ENCODE data around the gene KCNQ1.

The KCNQ1 gene

DNA sequence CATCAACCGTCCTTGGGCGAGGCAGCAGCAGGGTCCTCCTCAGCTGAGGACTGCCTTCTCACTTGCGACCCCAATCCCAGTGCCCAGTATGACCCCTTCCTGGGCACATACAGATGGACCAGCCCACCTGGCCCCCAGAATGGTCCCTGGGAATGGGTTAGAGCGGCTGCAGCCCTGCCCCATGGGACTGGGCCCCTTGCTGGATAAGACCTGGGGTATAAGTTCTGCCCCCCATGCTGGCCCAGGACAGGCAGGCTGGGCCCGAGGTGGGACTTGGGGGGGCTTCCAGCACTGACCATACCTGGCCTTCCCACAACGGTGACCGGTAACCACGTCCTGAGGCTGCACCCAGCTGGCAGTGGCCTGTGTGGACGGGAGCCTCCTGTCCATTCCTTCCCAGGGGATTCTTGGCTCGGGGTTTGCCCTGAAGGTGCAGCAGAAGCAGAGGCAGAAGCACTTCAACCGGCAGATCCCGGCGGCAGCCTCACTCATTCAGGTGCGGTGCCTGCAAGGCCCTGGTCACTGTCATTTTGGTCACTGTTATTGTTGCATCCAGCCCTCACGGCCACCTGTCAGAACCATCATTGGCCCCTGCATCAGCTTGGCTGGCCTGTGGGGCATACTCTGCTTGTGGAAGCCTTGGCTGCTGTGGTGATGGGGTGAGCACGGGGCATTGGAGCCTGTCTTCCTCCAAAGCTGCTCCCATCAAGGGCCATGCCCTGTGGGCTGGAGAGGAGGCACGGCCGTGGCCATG lies 140.2 kb downstream of the KCNQ1 start:
- DNase-seq, result no peak

- no peak for DNase-seq
These were observed 140.8 kb downstream of the KCNQ1 start for GRCh38 chr11:2585566-2586086.

DNA sequence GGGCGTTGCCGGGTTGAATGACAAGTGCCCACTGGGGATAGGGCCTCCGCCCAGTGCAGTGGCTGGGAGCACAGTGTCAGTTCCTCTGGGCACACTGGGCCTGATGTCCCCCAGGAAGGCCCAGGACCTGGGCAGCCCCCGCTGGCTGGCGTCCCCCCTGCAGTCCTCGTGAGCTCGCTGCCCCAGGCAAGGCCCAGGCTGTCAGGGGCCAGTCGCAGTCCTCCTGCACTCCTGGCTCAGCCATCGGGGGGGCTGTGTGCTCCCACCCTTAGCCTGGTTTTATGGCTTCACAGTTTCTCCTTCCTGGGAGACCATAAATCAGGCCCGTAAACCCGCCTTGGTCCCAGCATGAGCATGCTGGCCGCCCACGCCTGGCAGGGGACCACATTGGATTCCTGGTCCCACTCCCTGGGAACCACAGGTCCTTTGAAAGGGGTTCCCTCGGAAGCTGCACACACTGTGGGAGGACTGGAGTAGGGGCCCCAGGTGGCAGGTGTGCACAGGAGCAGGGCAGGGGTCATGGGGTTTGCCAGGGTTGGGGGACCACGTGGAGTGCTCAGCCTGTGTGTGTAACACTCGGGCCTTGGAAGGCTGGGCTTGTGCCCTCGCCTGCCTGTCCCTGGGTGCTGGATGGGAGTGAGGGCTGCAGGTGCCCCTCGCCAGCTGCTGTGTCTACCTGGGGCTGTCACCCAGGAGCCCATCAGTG lies 141.4 kb downstream of the KCNQ1 start:
- no peak for DNase-seq

DNA sequence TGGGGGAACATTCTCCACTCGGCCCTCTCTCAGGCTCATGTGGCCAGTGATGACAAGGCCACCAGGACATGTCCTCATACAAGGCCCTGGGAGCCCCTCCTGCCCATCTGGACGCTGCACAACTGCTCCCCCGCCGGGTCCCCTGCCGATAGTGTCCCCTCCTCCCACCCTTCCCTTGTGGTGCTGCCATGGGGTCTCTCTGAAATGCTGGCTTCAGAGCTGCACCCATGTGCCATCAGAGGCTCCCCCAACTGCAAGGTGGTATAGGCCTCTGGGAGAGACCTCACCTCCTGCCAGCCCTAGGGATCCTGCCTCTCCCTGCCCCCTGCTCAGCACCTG lies 142.0 kb downstream of the KCNQ1 start:
- DNase-seq, result no peak

DNA sequence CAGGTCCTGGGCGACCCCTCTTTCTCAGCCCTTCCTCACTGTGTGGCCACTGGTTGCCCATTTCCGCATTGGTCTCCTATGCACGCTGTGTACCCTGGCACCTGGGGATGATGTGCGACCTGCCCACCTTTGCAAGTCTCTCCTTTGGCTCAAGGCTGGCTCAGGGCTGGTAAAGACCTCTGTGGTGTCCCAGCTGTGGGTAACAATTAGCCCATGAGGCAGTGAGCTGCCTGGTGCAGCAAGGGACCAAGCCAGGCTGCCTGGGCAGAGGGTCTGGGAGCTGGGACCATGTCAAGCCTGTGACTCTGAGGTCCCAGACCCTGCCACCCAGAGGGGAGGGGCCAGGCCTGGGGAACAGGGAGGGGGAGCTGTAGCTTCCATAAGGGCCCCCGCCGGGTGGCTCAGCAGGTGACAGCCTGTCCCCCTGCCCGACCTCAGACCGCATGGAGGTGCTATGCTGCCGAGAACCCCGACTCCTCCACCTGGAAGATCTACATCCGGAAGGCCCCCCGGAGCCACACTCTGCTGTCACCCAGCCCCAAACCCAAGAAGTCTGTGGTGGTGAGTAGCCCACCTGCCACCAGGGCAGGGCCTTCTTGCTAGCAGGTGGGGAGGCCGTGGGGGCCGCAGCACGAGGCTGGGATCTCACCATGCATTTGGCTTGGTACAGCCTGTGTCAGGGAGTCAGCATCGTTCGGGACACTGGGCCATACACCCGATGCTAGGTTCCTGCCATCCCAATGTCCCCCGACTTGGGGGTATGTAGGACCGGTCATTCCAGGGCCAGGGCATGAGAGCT lies 142.5 kb downstream of the KCNQ1 start:
- DNase-seq, result no peak

DNA sequence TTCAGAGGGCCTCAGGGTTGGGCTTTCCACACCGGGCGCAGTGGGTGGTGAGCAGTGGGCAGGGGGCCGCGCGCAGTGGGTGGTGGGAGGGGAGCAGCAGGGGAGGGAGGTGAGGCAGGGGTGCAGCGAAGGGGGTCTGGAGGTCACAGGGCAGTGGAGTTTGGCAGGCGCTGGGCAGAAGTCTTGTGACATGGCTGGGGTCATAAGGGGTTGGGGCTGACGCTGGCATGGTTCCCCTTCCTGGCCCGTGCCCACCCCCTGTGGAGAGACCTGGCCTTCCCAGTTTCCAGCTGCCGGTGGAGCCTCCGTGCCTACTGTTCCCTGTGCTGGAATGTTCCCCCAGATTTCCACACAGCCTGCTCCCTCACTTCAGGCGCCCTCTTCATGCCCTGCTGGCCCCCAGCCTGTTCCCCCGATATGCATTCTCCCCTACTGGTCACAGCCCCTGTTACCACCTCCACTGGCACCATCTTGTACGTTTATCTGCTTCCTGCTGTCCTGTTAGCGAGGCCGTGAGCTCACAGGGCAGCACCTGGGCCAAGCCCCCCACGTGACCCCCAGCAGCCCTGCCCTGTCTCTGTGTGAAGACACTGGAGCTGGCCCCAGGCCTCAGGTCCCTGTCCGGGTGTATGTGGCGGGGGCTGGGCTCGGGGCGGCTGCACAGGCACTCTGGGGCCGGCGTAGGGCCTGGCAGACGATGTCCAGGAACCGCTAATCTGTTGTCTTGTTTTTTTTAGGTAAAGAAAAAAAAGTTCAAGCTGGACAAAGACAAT lies 143.4 kb downstream of the KCNQ1 start:
- no peak for DNase-seq

- DNase-seq, result no peak
These were observed 144.2 kb downstream of the KCNQ1 start for GRCh38 chr11:2588809-2589537.

GRCh38 chr11:2589538-2589934 lies 144.7 kb downstream of the KCNQ1 start:
- DNase-seq, result no peak

- DNase-seq, result no peak
These were observed 145.5 kb downstream of the KCNQ1 start for GRCh38 chr11:2590131-2590964.

DNA sequence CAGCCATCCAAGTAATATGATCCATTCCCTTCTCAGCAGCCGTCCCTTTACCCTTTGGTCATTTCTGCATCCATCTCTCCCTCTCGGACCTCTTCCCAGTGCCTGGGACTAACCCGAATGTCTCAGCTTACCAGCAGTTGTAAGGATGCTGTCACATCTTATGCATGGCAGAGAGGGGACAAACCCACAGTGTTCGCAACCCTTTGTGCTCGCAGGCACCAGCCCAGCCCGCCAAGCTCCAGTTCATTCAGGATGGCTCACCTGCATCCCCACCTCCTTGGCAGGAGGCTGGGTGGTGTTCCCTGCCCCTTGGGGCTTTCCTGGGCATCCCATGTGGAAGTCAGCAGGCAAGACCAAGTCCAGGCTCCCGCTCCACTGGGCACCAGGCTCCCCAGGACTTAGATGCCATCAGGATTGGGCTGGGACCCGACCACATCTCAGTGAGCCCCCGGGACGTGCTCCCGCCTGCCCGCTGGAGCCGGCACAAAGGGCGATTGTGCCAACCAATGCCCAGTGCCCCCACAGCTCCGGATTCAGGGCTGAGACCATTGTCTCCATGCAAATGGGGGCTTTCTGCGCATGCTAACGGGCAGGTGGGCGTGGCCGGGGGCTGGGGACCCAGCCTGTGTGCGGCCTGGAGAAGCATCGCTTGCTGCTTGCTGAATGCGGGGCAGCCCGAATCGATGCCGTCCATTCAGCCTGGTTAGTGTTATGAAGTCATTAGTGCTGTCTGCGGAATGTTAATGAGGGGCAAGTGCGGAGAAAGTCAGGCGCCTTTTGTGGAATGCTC lies 146.4 kb downstream of the KCNQ1 start:
- no peak for DNase-seq

DNA sequence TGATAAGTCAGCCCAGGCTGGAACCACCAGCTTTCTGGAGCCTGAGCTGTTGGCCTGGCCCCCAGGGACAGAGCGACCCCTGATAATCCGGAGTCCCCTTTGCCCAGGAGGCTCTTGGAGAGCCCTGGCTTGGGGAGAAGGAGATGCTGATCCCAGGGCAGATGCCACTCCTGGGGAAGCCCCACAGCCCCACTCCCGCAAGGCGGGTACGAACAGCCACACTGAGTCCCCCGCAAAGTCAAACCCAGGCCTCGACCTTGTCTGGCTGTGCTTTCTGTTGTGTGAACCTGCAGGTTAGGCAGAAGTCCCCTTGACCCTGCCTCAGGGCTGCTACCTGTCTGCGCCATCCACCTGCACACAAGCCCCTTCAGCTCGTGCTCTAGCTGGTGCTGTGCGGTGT lies 147.0 kb downstream of the KCNQ1 start:
- no peak for DNase-seq

DNA sequence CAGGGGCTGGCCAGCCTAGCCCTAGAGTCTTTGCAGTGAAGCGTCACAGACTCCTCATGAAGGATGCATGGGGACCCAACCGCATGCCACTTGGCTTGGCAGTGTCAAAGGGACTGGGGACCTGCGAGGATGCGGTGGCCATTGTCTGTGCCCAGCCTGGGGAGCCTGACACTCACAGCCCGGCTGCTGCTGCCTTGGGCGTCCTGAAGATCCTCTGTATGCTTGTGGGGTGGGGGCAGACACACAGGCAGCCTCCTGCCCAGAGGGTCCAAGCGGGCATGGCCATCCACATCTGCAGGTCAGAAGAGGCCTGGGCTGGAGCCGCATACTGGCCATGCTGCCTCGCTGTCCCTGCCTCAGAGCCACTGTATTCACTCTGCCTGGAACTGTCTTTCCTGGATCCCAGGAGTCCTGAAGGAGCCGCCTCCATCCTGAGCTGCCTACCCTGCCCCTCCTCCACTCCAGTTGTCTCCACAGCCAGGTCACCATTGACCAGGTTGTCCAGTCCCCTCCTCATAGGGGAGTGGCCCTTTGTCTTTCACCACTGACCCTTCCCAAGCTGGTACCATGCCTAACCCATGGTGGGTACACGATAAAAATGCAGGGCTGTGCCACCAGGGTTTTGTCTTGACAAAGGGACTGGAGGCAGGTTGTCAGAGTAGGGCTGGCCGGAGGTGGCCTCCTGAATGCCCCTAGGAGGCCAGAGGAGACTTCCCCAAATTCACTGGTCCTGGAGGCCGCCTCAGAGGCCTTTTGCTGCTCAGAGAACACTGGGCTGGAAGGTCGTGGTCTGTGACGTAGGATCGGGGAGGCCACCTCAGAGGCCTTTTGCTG lies 148.0 kb downstream of the KCNQ1 start:
- DNase-seq, result no peak

GRCh38 chr11:2593393-2593950 lies 148.7 kb downstream of the KCNQ1 start:
- DNase-seq, result no peak

DNA sequence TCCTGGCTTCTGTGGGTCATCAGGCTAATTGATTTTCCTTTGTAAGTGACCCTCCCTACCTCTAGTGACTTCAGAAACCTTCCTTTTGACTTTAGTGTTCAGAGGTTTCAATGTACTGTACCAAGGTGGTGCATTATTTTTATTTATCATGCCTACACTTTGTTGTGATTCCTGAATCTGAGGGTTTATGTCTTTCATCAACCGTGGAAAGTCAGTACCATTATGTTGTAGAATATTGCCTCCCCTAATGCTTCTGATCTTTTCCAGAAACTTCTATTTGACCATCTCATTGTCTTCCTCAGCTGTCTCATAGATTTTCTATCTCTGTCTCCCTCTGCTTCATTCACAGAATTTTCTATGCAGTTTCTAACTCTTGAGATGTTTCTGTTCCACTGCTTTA lies 149.5 kb downstream of the KCNQ1 start:
- no peak for DNase-seq

GRCh38 chr11:2595204-2595603 lies 150.4 kb downstream of the KCNQ1 start:
- DNase-seq, result no peak

- DNase-seq, result no peak
These were observed 154.9 kb downstream of the KCNQ1 start for GRCh38 chr11:2599561-2600189.

DNA sequence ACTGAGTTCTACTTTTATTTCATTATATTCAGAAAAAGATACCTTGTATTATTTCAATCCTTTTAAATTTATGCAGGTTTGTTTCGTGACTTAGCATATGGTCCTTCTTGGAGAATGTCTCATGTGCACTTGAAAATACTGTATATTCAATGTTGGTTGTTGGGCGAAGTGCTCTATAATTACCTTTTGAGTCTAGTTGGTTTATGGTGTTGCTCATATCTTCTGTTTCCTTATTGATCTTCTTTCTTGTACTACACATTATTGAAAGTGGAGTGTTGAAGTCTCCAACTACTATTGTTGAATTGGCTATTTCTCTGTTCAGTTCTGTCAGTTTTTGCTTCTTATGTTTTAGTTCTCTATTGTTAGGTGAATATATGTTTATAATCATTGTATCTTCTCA lies 164.5 kb downstream of the KCNQ1 start:
- DNase-seq, result no peak

DNA sequence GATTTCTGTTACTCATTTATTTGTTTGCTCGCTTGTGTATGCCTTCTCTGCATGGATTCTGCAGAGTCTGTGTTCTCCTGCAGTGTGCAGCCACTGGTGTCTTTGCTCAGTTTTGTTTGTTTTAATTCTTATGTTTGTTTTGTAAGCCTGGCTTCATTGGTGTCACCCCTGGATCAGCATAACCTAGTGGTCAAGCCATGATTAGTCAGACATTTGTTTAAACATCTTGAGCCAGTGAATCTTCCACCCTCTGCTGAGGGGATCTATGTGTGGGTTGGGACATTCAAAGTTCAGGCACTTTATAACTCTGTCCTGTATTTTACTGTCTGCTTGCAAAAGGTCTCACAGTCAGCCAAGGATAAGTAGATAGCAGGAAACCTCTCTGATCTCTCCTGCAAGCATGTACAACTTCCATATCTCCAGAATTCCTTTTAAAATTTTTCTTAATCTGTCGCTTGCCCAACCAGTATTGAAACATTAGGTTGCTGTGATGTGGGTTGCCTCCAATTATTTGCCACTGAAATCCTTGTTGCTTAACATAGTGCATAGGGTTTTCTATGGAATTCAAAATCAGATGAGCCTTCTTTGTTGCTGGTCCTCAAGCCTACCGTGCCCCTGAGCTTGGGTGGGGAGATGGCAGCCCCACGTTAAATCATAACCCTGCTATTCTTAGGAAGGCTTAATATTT lies 168.2 kb downstream of the KCNQ1 start:
- no peak for DNase-seq

Measured in GOT3 (cell line).